GM08714 (cell line): Measurements from ENCODE around the gene PRKAG1.
"Not testable (repeated sequence)": the region's sequence is repeated elsewhere in the genome, so short reads cannot be mapped to it uniquely, and the experiment has no call there.

Experiments
- H3K4me3 ChIP-seq: fragments of 200-500 bp; sonication (Bioruptor generic); 2 replicates; pipeline ENCODE4 v1.5.1; 2014; ENCODE audit warnings: mild to moderate bottlenecking, low read length, inconsistent platforms
- ZNF274 ChIP-seq: IDR thresholded peaks from 2 replicates; pipeline ENCODE4 v1.6.1; 2012; ENCODE audit warnings: mild to moderate bottlenecking, low read depth, low read length

The PRKAG1 gene

DNA sequence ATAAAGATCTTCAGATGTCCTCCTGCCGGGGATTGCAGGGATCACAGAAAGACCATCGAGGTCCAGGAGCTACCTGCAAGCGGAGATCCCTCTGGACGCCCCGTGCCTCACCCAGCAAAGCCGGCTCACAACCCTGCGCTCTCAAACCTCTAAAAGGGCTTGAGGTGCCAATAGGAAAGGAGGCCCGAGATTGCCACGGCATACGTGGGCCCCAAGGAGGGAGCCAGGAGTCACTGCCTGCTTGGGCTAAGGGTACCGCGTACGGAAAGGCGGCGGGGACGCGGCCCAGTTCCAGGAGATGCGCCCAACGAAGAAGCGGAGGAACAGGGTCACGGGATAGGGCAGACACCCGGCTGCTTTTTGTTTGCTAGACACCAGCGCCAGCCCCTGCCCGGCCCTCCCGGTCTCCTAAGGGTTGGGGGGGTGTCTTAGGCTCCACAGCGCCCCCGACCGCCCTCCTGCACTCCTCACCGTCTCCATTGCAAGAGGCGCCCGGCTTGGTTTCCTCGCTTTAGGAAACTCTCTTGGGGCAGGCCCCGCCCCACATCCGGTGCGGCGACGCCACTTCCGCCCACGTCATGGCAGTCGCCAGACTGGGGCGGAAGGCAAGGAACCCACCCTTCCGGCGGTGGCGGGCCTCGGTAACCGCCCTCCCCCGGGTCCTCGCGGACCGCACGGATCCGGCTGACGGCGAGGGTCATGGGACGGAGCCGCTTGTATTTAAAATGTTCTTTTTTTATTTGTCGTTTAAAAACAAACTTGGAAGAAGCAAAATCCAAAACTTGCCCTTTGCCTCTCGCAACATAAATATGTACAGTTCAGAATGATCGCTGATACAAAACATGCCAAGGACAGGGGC lies at the start of gene PRKAG1:
PRKAG1 (minus strand) TSS at position 516 of the 859 bp plus-strand sequence; CDS start at position 480, 36 bp downstream.
- peak within 1 kb of the TSS; percentile 82 for H3K4me3 ChIP-seq
- TF ChIP-seq ZNF274 = no peak

DNA sequence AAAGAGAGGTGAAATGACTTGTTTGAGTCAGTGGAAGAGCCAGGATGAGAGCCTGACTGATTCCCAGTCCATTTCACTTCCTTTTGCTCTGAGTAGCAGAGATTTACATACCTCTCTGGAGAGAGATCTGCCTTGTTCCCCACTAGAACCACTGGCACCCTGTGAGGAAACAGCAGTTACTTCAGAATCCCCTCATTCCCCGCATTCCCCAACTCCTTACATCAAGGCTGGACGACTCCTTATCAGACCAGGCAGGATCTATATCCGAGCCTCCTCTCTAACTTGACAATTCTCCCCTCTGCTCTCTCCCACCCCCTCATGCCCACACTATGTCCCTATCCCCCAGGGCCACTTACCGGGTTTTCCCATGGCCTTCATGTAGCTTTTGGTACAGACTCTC lies 47.5 kb upstream of the PRKAG1 start:
- no peak for TF ChIP-seq ZNF274
- no peak overlapping the region for H3K4me3 ChIP-seq

DNA sequence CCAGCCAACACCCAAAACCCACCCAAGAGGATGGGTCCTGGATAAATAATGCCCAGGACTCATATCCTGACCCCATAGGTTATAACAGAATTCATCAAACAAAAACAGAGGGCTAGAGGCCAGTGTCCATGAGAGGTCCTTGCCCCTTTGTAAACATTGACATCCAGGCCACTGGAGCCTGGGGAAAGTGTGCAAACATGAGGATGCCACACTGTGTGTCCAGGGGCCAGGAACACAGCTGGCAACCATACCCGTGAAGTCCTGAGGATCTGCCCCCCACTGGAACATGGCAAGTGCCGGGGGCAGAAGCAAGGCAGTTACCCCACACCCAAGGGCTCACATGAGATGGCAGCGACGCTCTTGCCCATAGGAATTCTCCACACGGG lies 46.2 kb upstream of the PRKAG1 start:
- no peak overlapping the region for H3K4me3 ChIP-seq

DNA sequence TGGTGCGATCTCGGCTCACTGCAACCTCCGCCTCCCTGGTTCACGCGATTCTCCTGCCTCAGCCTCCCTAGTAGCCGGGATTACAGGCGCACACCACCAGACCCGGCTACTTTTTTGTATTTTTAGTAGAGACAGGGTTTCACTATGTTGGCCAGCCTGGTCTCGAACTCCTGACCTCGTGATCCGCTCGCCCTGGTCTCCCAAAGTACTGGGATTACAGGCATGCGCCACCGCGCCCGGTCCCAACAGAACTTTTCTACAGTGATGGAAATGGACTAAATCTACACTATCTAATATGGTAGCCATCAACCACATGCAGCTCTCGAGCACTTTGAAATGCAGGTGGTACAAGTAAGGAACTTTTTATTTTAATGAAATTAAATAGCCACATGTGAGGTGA lies 43.3 kb upstream of the PRKAG1 start:
- H3K4me3 ChIP-seq = not testable (repeated sequence)

More for the DNA sequence above, 46.2 kb upstream of the PRKAG1 start:
- no peak for TF ChIP-seq ZNF274

DNA sequence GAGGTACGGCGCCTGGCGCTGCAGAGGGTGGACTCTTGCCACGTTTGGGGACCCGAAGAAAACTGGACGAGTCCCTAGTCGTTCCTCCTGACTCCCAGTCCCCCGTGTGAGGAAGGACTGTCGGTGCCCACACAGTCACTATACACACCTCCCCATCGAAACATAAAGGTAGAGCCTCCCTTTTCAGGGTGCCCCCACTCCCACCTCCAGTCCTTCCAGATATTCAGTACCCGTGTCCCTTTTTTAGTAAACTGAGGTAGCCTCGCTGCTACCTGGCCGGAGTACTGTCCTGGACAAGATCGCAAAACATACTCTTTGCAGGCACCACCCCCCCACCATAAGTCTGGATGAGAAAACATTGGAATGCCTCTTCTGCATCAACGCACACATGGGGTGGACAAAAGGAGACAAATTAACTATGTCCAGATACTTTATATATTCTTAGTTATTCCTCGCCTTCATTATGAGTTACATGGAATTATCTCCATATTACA lies 42.6 kb upstream of the PRKAG1 start:
- TF ChIP-seq ZNF274 = no peak
- peak overlapping the region; percentile 95 for H3K4me3 ChIP-seq

DNA sequence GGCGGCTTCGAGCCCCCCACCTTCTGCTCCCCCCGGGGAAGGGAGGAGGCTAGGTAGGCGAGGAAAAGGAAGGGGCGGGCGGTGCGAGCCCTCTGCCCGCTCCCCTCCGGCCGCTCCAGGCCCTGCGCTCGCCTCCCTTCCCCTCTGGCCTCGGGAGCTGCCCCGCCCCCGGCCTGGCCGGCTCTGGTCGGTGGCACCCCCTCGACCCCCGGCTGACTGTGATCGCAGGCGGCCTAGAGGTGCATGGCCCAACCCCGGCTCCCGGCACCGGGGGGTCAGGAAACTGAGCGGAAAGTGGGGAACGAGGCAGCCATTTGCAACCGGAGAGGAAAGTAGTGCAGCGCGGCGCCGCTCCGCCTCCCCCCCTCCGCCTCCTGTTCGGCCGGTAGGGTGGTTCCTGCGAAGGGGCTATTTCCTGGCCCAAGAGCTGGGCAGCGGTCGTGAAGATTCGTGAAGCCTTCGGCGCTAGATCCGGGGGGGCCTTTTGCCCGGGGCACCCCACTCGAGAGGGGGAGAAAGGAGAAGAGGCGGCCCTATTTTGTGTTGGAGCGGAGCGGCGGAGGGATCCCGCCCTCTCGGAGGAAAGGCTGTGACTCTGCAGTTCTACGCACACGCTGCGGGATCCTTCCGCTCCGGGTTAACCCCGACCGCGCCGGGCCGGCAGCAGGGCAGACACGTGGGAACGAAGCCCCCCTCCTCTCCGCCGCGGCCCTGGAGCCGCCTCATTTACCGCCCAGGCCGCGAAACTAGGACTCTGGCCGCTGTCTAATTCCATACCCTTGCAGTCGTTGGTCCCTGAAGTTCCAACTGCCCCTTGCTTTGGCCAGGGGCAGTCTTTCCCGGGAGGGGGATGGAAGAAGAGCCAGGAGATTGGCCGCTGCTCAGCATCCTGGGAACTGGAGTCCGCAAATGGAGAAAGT lies 41.9 kb upstream of the PRKAG1 start, which contains the start of gene KMT2D:
KMT2D (minus strand) TSS at position 558 of the 920 bp plus-strand sequence. CDS start 5,470 bp downstream, outside the sequence.
- peak within 1 kb of the TSS; percentile 95 for H3K4me3 ChIP-seq
- TF ChIP-seq ZNF274 = no peak

DNA sequence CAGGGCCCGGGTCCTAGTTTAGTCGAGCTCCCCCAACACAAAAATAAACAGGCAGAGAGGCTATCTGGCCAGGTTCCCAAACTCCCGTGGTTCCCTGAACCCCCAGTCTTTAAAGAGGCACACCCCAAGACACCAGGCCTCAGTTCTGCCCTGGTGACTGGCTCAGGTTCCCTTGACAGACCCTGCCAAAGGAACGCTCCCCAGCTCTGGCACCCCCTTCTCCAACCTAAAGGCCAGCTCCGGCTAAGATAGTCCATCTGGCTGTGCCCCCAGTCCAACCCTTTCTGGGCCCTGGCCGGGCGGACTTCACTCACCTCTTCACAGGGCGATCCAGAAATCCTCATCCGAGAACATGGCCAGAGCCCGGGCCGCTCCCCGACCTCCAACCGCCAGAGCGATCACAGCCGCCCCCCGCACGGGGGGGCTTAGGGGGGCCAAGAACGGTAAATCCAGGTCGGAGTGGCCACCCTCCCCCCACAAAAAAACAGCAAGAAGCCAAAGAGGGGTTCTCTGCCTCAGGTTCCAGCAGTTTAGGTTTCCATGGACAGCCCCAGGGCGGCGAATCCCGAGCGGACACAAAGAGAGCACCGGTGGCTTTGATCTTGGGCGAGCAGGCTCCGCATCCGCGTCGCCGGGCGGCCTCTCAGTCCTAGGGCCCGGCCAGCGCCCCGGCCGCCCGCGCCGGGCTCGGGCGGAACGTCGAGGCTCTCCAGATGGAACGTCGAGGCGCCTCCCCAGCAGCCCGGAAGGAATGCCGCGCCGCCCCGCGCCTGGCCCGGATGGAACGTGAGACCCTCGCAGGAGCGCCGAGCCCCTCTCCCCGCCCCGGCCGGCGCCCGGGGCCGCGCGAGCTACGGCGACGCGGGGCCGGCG lies 41.0 kb upstream of the PRKAG1 start:
- no peak for TF ChIP-seq ZNF274

DNA sequence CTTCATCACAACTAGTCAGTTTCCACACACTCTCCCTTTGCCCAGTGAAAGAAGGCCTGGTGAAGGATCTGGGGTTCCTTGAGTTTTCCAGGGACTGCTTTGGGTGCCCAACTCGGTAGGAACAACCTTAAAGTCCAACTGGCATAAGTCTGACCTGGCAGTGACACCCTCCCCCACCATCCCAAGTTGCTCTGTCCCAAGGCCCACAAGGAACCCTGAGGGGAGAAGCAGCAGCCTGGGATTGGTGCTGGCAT lies 40.4 kb upstream of the PRKAG1 start:
- TF ChIP-seq ZNF274 = no peak
- H3K4me3 ChIP-seq = peak overlapping the region; percentile 95

More for the DNA sequence above, 41.0 kb upstream of the PRKAG1 start:
- H3K4me3 ChIP-seq = peak overlapping the region; percentile 95

DNA sequence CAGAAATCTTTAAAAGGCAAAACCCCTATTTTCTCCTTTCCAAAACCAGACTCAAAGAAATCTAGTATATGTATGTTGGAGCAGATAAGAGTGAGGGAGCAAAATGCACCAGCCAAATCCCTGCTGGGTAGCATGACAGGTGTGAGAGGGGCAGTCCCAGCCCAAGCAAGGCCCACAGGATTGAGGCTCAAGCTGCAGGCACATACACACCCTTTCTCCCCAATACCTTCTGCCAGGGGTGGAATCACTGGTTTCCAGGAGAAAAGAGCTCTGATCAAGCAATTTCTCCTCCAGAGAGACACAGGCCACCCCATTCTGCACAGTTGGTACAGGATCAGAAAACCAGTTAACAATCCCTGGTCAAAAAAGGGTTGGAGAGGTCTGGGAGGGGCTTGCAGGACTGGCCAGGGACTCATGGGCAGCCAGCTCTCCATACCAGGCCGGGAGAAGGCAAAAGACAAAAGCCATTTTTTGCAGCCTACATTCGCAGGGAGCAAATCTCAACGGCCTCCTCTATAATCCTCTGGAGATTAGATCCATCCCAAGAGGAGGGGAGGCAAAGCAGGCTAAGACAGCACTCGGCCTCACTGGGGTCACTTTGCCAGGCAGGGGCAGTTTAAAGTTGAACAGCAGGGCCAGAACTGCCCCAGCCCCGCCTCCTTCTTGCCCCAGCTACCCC lies 39.9 kb upstream of the PRKAG1 start:
- peak overlapping the region; percentile 95 for H3K4me3 ChIP-seq
- no peak for TF ChIP-seq ZNF274

DNA sequence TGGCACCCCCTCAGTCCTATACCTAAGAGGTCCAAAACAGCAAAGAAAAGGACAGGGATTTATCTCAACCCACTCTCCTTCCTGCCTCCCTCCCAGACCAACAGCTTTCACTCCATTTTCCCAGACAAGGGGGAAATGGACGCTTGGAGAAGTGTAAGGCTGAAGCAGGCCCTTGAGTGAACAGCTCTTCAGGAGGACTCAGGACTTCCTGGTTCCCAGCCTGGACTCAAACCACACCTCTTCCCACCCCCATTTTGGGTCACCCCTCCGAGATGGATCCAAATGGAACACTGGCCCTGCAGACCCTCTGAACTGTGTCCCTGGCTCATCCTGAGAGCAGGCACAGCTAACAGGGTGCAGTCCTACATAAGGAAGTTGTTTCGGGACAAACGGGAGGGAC lies 39.3 kb upstream of the PRKAG1 start:
- TF ChIP-seq ZNF274 = no peak
- peak overlapping the region; percentile 95 for H3K4me3 ChIP-seq

DNA sequence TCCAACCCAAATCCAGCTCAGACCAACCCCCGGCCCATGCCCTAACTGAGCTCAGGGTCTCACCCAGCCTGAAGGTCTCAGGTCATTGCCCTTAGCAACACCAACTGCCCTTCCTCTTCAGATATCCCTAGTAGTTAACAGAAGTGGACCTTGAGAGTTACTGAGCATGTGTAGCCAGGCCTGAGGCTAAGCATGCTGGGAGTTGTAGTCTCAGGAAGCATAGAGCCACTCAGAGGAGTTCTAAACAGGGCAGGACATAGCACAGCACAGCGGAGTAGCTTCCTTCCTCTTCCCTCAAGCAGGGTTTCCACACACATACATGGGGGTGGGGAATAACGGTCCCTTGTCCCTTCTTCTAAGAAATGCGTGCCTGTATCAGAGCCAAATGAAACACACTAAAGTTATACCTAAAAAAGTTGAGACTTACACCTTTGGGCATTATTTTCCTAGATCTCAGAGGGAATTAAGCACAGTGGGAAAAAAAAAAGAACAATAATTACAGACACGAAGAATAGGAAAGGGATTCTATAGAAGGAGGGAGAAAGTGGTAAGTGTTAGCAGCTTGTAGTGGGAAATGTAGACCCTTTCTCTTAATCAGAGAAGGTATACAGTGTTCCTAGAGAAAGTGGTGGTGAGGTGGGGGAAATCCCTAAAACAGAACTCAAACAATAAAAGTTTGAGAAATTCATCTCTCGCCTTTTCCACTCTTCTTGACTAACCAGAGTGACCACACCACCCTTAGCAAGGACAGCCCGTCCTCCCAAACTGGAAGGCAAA lies 37.6 kb upstream of the PRKAG1 start:
- peak overlapping the region; percentile 95 for H3K4me3 ChIP-seq
- TF ChIP-seq ZNF274 = no peak

DNA sequence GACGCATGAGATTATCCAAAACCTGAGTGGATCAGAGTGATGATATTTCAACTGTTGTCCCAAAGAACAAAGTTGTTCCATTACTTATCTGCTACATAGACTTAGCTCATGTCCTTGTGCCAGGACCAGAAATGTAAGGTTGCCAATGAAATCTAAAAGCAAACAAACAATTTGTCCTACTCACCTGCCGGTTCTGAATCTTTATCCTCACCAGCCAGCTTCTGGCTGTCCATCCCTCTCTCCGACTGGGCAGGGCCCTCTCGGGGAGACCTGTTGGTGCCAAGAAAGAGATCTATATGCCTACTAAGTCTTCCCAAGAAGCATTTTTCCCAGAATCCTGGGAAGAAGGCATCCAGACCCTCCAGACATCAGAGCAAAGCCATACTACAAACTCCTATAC lies 36.5 kb upstream of the PRKAG1 start:
- H3K4me3 ChIP-seq = no peak overlapping the region
- no peak for TF ChIP-seq ZNF274

DNA sequence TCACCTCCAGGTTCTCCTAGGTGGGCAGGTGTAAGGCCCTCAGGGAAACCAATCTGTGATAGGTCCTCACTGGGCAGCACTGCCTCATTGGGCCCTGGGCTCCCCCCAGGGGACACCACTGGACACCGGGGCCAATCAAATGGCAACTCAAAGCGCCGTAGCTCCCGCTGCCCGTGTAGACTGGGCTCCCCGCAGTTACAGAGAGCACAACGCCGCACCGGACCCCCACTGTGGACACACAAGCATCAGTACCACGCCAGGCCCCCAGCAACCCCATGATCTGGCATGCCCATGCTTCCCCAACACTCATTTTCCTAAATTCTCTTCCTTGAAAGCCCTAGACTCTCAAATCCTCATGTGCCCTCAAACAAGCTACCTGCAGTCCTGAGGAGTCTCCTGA lies 35.9 kb upstream of the PRKAG1 start:
- H3K4me3 ChIP-seq = no peak overlapping the region
- no peak for TF ChIP-seq ZNF274
